GOT3 (cell line): Measurements from ENCODE around the gene ACBD4.

Experiments
- DNase-seq: peaks from one replicate; lab custom pipeline; 2025; ENCODE audit warnings: mixed read lengths; lab: John Stamatoyannopoulos, UW

ACBD4 gene

DNA sequence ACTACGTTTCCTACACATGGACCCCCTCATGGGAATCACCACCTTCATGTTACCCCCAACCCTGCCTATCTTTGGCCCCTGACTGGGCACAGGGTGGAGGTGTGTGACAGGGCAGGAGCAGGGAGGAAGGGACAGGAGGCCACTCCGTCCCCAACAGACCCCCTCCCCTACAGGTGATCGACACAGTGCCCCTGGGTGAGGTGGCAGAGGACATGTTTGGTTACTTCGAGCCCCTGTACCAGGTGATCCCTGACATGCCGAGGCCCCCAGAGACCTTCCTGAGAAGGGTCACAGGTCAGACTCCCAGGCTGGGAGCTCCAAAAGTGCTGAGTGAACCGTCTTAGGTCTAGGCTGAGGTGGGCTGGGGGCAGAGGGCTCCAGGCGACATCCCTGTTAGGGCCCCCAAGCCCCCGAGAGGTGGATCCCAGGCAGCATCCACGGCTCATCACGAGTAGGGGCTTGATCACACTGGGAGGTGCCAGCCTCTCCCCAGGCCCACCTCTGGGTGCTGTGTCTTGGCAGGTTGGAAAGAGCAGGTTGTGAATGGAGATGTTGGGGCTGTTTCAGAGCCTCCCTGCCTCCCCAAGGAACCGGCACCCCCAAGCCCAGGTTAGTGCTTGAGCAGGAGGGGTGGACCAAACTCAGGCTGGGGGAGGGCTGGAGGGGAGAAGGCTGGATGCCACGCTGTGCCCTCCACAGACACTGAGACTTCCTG lies 1.5 kb downstream of the ACBD4 start:
- no peak for DNase-seq

DNA sequence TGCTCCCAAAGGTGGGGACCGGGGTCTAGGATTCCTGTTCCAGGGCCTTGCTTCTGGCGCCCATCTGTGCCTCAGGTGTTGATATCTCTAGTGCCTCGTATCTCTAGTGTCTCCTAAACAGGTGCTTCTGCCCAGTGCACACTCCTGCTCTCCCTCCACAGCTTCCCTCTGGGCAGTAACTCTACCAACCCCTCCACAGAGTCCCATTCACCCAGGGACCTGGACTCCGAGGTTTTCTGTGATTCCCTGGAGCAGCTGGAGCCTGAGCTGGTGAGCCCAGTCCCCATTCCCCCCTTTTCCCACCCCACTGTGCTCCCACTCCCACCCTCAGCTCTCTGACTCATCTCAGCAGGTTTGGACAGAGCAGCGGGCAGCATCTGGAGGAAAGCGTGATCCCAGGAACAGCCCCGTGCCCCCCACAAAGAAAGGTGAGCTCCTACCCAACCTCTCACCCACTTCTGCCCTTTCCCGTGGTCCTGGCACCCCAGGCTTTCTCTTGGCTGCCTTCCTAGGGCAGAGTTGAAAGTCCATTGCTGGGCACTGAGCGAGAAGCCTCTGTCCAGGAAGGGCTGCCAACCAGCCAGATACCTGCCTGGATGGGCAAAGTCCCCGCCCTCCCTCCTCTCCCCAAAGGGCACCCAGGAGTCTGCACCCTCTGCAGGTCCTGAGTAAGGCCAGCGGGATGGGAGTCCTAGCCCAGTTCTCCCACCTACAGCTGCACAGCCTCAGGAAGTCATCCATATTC lies 2.2 kb downstream of the ACBD4 start:
- no peak for DNase-seq

DNA sequence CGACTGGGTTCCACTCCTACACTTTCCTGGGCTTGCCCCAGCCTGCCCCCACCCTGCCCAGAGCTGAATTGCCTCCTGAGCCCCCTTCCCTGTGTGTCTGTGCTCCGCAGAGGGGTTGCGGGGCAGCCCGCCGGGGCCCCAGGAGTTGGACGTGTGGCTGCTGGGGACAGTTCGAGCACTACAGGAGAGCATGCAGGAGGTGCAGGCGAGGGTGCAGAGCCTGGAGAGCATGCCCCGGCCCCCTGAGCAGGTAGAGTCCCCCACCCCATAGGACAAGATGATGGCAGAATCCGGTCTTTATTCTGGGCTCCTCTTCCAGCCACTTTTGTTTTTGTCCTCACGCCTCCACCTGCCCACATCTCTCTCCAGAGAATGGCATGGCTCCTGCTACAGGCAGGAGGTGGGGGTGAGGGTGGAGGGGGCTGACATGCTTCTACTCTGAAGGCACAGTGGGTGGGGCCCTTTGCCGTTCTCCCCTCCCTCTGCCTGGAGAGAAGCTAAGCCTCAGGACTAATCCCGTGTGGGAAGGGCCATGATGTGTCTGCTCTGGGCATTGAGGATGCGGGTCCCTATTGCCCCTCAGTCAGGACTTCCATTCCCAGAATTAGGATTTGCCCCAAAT lies 3.5 kb downstream of the ACBD4 start:
- DNase-seq: no peak

DNA sequence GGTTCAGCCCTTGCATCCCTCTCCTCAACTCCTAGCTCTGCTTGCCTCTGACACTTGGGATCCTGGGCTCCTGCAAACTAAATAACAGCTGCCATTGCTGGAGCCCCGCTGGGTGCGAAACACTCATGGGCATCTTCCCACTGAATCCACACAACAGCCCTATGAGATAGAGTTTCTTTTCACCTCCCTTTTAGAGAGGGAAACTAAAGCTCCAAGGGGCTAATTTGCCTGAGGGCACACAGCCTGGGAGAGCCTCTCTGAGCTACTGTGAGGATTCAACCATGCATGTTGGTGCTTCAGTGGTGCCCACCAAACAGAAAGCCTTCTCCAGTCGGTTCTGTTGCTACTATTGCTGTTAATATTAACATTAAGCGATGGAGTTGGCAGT lies 4.0 kb downstream of the ACBD4 start:
- no peak for DNase-seq

DNA sequence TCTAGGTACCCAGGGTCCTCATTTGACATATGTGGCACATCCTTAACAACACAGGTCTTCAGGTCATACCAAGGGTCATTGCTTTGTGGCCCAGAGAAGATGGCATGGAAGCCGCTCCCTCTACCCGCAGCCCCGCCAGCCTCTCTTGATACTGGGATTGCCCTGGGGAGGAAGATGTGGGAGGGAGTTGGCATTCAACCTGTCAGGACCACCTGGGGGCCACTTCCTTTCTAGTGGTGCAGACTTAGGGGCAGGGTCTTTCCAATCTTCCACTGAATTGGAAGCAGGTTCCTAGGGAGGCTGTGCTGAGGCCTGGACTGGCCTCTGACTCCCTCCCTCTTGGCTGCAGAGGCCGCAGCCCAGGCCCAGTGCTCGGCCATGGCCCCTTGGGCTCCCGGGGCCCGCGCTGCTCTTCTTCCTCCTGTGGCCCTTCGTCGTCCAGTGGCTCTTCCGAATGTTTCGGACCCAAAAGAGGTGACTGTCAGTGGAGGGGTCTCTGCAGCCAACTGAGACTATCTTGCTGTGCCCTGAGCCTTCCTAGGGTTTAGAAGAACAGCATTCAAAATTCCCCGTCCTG lies 7.7 kb downstream of the ACBD4 start:
- no peak for DNase-seq

DNA sequence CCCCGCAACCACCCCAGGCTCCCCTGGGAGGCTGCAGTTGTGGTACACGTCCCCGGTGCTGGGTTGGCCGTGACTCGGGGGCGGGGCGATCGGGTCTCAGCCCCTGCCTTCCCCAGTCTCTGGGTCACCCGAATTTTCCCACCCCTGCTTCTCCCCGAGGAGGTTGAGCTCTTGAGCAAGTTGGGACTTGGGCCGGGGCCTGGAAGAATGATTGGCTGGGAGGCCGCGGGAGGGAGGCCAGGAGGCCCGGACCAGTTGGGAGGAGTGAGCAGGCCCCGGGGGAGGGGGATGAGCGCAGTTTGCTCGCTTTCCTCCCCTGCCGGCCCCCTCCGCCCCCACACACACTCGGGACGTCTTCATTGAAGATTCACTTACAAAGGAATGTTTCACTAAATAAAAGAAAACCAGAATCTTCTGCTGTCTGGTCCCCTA lies 8.3 kb downstream of the ACBD4 start:
- peak; percentile 50 for DNase-seq

GRCh38 chr17:45144199-45145034 lies 8.9 kb downstream of the ACBD4 start:
- no peak for DNase-seq

GRCh38 chr17:45145035-45145389 lies 9.5 kb downstream of the ACBD4 start:
- no peak for DNase-seq

GRCh38 chr17:45146166-45146565 lies 10.7 kb downstream of the ACBD4 start:
- DNase-seq: no peak

GRCh38 chr17:45146592-45146889 lies 11.1 kb downstream of the ACBD4 start:
- DNase-seq: no peak

GRCh38 chr17:45146890-45147580 lies 11.5 kb downstream of the ACBD4 start:
- peak; percentile 64 for DNase-seq

DNA sequence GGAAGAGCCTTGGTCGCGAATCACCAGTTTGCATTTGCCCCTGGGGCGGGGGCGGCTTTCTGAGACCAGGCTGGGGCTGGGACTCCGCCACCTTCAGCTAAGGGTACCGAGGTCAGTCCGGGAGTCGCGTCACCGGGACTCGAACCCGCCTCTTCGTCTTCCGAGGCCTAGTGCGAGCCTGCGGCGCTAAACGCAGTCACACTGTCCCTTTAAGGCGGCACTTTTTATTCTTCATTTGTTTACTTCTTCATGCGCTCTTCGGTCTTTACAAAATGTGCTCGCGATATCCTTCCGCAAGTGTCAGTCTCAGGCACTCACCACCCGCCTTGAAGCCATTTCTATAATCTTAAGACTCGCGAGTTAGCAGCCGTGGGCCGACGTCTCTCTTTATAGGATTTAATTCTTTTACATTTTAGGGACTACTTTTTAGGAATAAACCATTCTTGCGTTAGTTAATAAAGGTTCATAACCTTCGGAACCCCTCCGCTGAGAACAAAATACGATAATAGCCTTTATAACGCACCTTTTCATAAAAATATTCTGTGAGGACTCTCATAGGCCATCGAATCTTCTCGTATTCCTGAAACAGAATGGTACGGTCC lies 12.2 kb downstream of the ACBD4 start:
- DNase-seq: peak; percentile 64

GRCh38 chr17:45148183-45149036 lies 12.9 kb downstream of the ACBD4 start, which contains the start of gene HEXIM1:
Gene HEXIM1 (plus strand): TSS chr17:45148475. CDS start chr17:45149191, 716 bp downstream.
- DNase-seq: peak; percentile 98

GRCh38 chr17:45149037-45149668 lies 13.7 kb downstream of the ACBD4 start:
- no peak for DNase-seq

GRCh38 chr17:45149669-45150664 lies 14.5 kb downstream of the ACBD4 start:
- DNase-seq: no peak

GRCh38 chr17:45150911-45151809 lies 15.7 kb downstream of the ACBD4 start:
- DNase-seq: no peak

- no peak for DNase-seq
Observed at GRCh38 chr17:45155029-45155428, 19.5 kb downstream of the ACBD4 start.
